Vagina (tissue), 2 donors: Measurements from ENCODE around the gene PRAMEF17. TPM values are rescaled to one million over a fixed set of nuclear protein-coding genes. Genes with fewer than 3 reads are reported as not detected.
"Not testable (repeated sequence)": the region's sequence is repeated elsewhere in the genome, so short reads cannot be mapped to it uniquely, and the experiment has no call there.

Source experiments
- DNase-seq, 2 donors: peaks; one replicate each; pipeline ENCODE4 v3.0.0-alpha.2; 2017; ENCODE audit errors: extremely low spot score in 2 of 2
- H3K27ac ChIP-seq: fragments of 200-600 bp; sonication (generic); one replicate; pipeline ENCODE4 v1.5.1; 2019
- H3K27me3 ChIP-seq: fragments of 200-600 bp; sonication (generic); one replicate; pipeline ENCODE4 v1.5.1; 2019
- H3K36me3 ChIP-seq, 2 donors: fragments of 200-600 bp; sonication (generic); one replicate each; pipeline ENCODE4 v1.5.1; 2017 to 2019
- H3K4me1 ChIP-seq: fragments of 200-600 bp; sonication (generic); one replicate; pipeline ENCODE4 v1.5.1; 2019
- H3K4me3 ChIP-seq, 2 donors: fragments of 200-600 bp; sonication (generic); 1 replicate in 1 of 2; 2 replicates in 1 of 2; pipeline ENCODE4 v1.5.1; 2016 to 2019
- H3K9me3 ChIP-seq: fragments of 200-600 bp; sonication (generic); one replicate; pipeline ENCODE4 v1.5.1; 2019
- CTCF ChIP-seq, 3 experiments: fragments of 450-650 bp in 2 of 3; fragments of 200-600 bp in 1 of 3; sonication (generic) in 1 of 3; IDR thresholded peaks; one replicate each; pipeline ENCODE4 v1.5.1; 2017 to 2019; ENCODE audit warnings: antibody characterized with exemption in 3 of 3, mild to moderate bottlenecking in 2 of 3, moderate library complexity in 2 of 3
- POLR2A ChIP-seq, 2 donors: fragments of 450-650 bp; IDR thresholded peaks; one replicate each; pipeline ENCODE4 v1.6.1; 2017; ENCODE audit warnings: antibody characterized with exemption in 2 of 2, mild to moderate bottlenecking in 2 of 2, moderate library complexity in 2 of 2
- POLR2AphosphoS5 ChIP-seq, 2 donors: sonication (generic); formaldehyde crosslinking; IDR thresholded peaks; one replicate each; pipeline ENCODE4 v1.9.0; 2017; ENCODE audit warnings: antibody characterized with exemption in 2 of 2, mild to moderate bottlenecking in 2 of 2, low read depth in 1 of 2; ENCODE audit not compliant: insufficient read depth in 1 of 2
- intact Hi-C: fragments of 100-400 bp; cut with DNase I; formaldehyde crosslinking; loops from one replicate; pipeline ENCODE4 v1.15.1; 2023
- total RNA-seq: library from RNA; depleted of rRNA; stranded (reverse); fragments of >200 nt; gene quantifications from one replicate; pipeline ENCODE4 v1.2.3, GENCODE V29; 2016

Gene PRAMEF17
- total RNA-seq, 1 donor from 2014 or later, result not detected

- intact Hi-C loops, result not testable (repeated sequence)
Measured at GRCh38 chr1:13394761-13395160, 5.3 kb downstream of the PRAMEF17 start.

GRCh38 chr1:13395311-13395710, 5.9 kb downstream of the PRAMEF17 start:
- DNase-seq, H3K27ac ChIP-seq, H3K4me3 ChIP-seq, H3K27me3 ChIP-seq, H3K9me3 ChIP-seq, H3K36me3 ChIP-seq, intact Hi-C loops, H3K4me1 ChIP-seq: not testable (repeated sequence)

More at GRCh38 chr1:13394761-13395160, 5.3 kb downstream of the PRAMEF17 start:
- not testable (repeated sequence) for H3K27ac ChIP-seq, H3K4me1 ChIP-seq, H3K4me3 ChIP-seq, DNase-seq, H3K27me3 ChIP-seq, H3K9me3 ChIP-seq, H3K36me3 ChIP-seq

- Histone ChIP-seq H3K27me3 (no peaks in the 10 kb centered on the region), H3K36me3 (no peaks in the 10 kb centered on the region), H3K4me1 (no peaks in the 10 kb centered on the region), H3K4me3 (no peak overlapping the region), H3K9me3 (no peaks in the 10 kb centered on the region), H3K27ac (no peak overlapping the region)
- no peak for DNase-seq
- TF ChIP-seq POLR2AphosphoS5 (IDR thresholded peaks at IDR 0.05; ENCODE audit: insufficient read depth in 1 of 2, low read depth in 1 of 2) (no peak), POLR2A (IDR thresholded peaks at IDR 0.05) (no peak), CTCF (IDR thresholded peaks at IDR 0.05) (no peak)
- intact Hi-C loops, result no loop called here
Measured at GRCh38 chr1:13407811-13408210, 18.4 kb downstream of the PRAMEF17 start.

GRCh38 chr1:13410150-13410549, 20.7 kb downstream of the PRAMEF17 start, which contains the start of gene PRAMEF20:
TSS of gene PRAMEF20 (plus strand) at chr1:13410450. CDS start at chr1:13416355, 5,905 bp downstream.
- H3K36me3 ChIP-seq, result not testable (repeated sequence)

GRCh38 chr1:13430495-13430894, 41.1 kb downstream of the PRAMEF17 start:
- TF ChIP-seq POLR2A (IDR thresholded peaks at IDR 0.05) (no peak), CTCF (IDR thresholded peaks at IDR 0.05) (no peak), POLR2AphosphoS5 (IDR thresholded peaks at IDR 0.05; ENCODE audit: insufficient read depth in 1 of 2, low read depth in 1 of 2) (no peak)
- no peaks in the 10 kb centered on the region for H3K4me1 ChIP-seq

More at GRCh38 chr1:13410150-13410549, 20.7 kb downstream of the PRAMEF17 start, which contains the start of gene PRAMEF20:
- H3K27me3 ChIP-seq, H3K27ac ChIP-seq, H3K9me3 ChIP-seq, intact Hi-C loops, H3K4me1 ChIP-seq, H3K4me3 ChIP-seq, DNase-seq: not testable (repeated sequence)

GRCh38 chr1:13432251-13432650, 42.8 kb downstream of the PRAMEF17 start:
- intact Hi-C loops, result no loop called here
- Histone ChIP-seq H3K27ac (no peak overlapping the region), H3K9me3 (no peaks in the 10 kb centered on the region), H3K36me3 (no peaks in the 10 kb centered on the region), H3K4me3 (no peak overlapping the region), H3K27me3 (no peaks in the 10 kb centered on the region), H3K4me1 (no peaks in the 10 kb centered on the region)
- DNase-seq, result no peak
- TF ChIP-seq POLR2AphosphoS5 (IDR thresholded peaks at IDR 0.05; ENCODE audit: insufficient read depth in 1 of 2, low read depth in 1 of 2) (no peak), POLR2A (IDR thresholded peaks at IDR 0.05) (no peak), CTCF (IDR thresholded peaks at IDR 0.05) (no peak)

More at GRCh38 chr1:13430495-13430894, 41.1 kb downstream of the PRAMEF17 start:
- DNase-seq, result no peak
- H3K9me3 ChIP-seq, result no peaks in the 10 kb centered on the region
- H3K4me3 ChIP-seq, result no peak overlapping the region
- H3K27ac ChIP-seq, result no peak overlapping the region
- H3K27me3 ChIP-seq, result no peaks in the 10 kb centered on the region
- intact Hi-C loops, result no loop called here
- no peaks in the 10 kb centered on the region for H3K36me3 ChIP-seq

GRCh38 chr1:13433694-13434358, 44.4 kb downstream of the PRAMEF17 start:
- intact Hi-C loops, H3K27me3 ChIP-seq, H3K27ac ChIP-seq, H3K9me3 ChIP-seq, H3K36me3 ChIP-seq, H3K4me3 ChIP-seq, DNase-seq, H3K4me1 ChIP-seq: not testable (repeated sequence)
